Panc1 (cell line): ENCODE data around the gene DAGLA.

Experiments used
- POLR2AphosphoS5 ChIP-seq: IDR thresholded peaks from 2 replicates; pipeline ENCODE4 v1.6.1; 2012; ENCODE audit warnings: mild to moderate bottlenecking, low read depth, low read length, moderate library complexity
- SIN3A ChIP-seq: IDR thresholded peaks from 2 replicates; pipeline ENCODE4 v1.6.1; 2012; ENCODE audit warnings: low read depth, mild to moderate bottlenecking, low read length, moderate library complexity, borderline replicate concordance; ENCODE audit not compliant: insufficient read depth
- TCF7L2 ChIP-seq: IDR thresholded peaks from 2 replicates; pipeline ENCODE4 v1.6.1; 2011; ENCODE audit warnings: mild to moderate bottlenecking, low read depth, low read length, inconsistent platforms
- TF ChIP-seq, protein P1 (sequence below): fragments of 450-650 bp; IDR thresholded peaks from 2 replicates; pipeline ENCODE4 v1.5.1; 2017; ENCODE audit warnings: mild to moderate bottlenecking
- TF ChIP-seq, protein P2 (sequence below), 2 experiments: IDR thresholded peaks; 2 replicates each; pipeline ENCODE4 v1.6.1; 2011 to 2012; ENCODE audit warnings: low read depth in 2 of 2, control low read depth in 1 of 2, low read length in 1 of 2, mild to moderate bottlenecking in 1 of 2, moderate library complexity in 1 of 2; ENCODE audit not compliant: insufficient read depth in 1 of 2

DNA sequence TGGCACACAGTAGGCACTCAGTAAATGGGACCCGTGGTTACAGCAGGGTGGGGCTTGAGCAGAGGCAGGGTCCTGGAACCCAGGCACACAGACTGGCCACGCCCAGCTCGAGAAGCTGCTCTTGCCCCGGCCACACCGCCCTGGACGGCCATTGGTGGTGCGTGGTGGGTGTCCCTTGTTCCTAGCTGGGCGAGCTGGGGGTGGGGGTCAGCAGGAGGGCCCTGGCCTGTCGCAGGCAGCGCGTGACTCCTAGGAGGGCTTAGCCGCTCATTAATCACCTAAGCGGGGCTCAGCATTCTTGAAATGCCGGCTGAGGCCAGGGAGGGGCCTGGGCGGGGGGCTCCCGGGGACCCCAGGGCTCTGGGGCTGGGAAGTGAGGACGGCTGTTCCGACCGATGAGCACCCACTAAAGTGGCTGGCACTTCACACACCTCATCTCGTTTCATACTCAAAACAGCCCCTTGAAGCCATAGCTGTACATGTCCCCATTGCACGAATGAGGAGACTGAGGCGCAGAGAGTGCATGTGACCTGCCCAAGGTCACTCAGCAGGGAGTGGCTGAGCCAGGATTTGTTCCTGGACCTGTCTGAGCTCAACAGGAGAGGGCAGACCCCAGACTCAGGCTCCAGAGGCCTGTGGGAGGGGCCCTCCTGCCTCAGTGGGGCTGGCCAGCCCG is 83.9 kb downstream of the DAGLA start:
- TF ChIP-seq, protein P1, sequence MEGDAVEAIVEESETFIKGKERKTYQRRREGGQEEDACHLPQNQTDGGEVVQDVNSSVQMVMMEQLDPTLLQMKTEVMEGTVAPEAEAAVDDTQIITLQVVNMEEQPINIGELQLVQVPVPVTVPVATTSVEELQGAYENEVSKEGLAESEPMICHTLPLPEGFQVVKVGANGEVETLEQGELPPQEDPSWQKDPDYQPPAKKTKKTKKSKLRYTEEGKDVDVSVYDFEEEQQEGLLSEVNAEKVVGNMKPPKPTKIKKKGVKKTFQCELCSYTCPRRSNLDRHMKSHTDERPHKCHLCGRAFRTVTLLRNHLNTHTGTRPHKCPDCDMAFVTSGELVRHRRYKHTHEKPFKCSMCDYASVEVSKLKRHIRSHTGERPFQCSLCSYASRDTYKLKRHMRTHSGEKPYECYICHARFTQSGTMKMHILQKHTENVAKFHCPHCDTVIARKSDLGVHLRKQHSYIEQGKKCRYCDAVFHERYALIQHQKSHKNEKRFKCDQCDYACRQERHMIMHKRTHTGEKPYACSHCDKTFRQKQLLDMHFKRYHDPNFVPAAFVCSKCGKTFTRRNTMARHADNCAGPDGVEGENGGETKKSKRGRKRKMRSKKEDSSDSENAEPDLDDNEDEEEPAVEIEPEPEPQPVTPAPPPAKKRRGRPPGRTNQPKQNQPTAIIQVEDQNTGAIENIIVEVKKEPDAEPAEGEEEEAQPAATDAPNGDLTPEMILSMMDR = no peak
- no peak for TF ChIP-seq POLR2AphosphoS5
- TF ChIP-seq, protein P2, sequence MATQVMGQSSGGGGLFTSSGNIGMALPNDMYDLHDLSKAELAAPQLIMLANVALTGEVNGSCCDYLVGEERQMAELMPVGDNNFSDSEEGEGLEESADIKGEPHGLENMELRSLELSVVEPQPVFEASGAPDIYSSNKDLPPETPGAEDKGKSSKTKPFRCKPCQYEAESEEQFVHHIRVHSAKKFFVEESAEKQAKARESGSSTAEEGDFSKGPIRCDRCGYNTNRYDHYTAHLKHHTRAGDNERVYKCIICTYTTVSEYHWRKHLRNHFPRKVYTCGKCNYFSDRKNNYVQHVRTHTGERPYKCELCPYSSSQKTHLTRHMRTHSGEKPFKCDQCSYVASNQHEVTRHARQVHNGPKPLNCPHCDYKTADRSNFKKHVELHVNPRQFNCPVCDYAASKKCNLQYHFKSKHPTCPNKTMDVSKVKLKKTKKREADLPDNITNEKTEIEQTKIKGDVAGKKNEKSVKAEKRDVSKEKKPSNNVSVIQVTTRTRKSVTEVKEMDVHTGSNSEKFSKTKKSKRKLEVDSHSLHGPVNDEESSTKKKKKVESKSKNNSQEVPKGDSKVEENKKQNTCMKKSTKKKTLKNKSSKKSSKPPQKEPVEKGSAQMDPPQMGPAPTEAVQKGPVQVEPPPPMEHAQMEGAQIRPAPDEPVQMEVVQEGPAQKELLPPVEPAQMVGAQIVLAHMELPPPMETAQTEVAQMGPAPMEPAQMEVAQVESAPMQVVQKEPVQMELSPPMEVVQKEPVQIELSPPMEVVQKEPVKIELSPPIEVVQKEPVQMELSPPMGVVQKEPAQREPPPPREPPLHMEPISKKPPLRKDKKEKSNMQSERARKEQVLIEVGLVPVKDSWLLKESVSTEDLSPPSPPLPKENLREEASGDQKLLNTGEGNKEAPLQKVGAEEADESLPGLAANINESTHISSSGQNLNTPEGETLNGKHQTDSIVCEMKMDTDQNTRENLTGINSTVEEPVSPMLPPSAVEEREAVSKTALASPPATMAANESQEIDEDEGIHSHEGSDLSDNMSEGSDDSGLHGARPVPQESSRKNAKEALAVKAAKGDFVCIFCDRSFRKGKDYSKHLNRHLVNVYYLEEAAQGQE (IDR thresholded peaks at IDR 0.05; ENCODE audit: insufficient read depth in 1 of 2, low read depth in 2 of 2, low read length in 1 of 2) = no peak
- no peak for TF ChIP-seq SIN3A
- no peak for TF ChIP-seq TCF7L2
